22Rv1 (cell line): ENCODE measurements around the gene FAM107B.

Source experiments
- CTCF ChIP-seq: fragments of 450-650 bp; IDR thresholded peaks from 2 replicates; pipeline ENCODE4 v1.5.1; 2017; ENCODE audit warnings: mild to moderate bottlenecking
- ZFX ChIP-seq: fragments of 450-650 bp; IDR thresholded peaks from 2 replicates; pipeline ENCODE4 v1.6.1; 2017; ENCODE audit warnings: antibody characterized with exemption, borderline replicate concordance

DNA sequence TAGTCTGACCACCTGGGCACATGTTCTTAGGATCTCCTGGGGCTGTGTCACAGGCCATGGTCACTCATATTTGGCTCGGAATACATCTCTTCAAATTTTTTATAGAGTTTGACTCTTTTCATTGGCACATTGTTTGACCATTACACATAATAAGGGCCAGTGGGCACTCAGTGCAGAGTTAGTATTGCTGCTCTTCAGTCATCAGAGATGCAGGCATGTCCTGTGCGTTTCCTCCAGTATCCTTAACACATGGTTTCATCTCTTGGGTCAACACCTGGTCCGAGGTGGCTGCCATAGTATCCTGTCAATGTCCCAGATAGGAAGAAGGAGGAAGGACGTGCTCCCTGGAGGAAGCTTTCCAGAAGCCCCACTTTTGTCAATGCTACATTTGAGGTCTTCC lies 125.0 kb downstream of the FAM107B start:
- TF ChIP-seq CTCF (no peak), ZFX (no peak)
